ENCODE measurements around the gene LGALS7B.
"Not testable (repeated sequence)": the region's sequence is repeated elsewhere in the genome, so short reads cannot be mapped to it uniquely, and the experiment has no call there.

LGALS7B gene

GRCh38 chr19:38799104-38799503 lies 10.1 kb downstream of the LGALS7B start:
- H3K36me3 Mint-ChIP-seq (ENCODE audit: low read depth) = no peaks in the 10 kb centered on the region
- no peaks in the 10 kb centered on the region for H3K4me1 Mint-ChIP-seq (ENCODE audit: low read depth)
- no peaks in the 10 kb centered on the region for H3K9me3 Mint-ChIP-seq
- no peak overlapping the region for H3K27ac Mint-ChIP-seq
- no peak overlapping the region for H3K4me3 Mint-ChIP-seq
- peaks cover 9% of the 10 kb centered on the region for H3K27me3 Mint-ChIP-seq (ENCODE audit: low read depth)

GRCh38 chr19:38800577-38801347 lies 11.8 kb downstream of the LGALS7B start:
- no peak overlapping the region for H3K4me3 Mint-ChIP-seq
- H3K4me1 Mint-ChIP-seq (ENCODE audit: low read depth) = peaks cover 3% of the 10 kb centered on the region
- no peak overlapping the region for H3K27ac Mint-ChIP-seq
- H3K9me3 Mint-ChIP-seq = no peaks in the 10 kb centered on the region
- H3K36me3 Mint-ChIP-seq (ENCODE audit: low read depth) = peaks cover 2% of the 10 kb centered on the region
- no peaks in the 10 kb centered on the region for H3K27me3 Mint-ChIP-seq (ENCODE audit: low read depth)

DNA sequence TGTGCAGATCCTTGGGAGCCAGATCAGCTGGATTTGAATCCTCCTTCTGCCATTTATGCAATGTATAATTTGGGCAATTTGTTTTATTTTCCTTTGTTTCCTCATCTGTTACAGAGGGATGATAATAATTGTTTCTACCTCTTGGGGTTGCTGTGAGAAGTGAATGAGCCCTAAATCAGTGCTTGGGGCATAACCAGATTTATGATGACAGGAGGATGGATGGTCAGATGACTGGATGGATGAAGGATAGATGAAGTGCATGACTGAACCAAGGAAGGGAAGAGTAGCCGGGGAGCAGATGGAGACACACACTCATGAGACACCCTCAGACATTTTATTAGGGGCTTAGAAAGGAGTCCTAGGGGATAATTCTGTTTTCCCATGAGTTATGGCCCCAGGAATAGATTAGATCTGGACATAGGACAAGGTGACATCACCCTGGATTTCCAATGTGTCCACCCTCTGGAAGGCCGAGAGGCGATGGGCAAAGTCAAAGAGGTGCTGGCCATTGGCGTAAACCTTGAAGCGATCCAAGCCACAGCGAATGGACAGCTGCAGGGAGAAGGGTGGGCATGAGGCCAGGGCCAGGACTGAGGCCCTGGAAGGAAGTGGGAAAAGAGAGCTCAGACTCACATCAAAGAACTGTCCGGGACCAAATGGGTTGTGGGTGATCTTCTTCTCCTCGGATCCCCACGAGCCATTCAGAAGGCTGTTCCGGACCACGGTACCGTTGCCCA lies 12.5 kb downstream of the LGALS7B start:
- H3K9me3 Mint-ChIP-seq = no peaks in the 10 kb centered on the region
- H3K36me3 Mint-ChIP-seq (ENCODE audit: low read depth) = peaks cover 2% of the 10 kb centered on the region
- no peaks in the 10 kb centered on the region for H3K27me3 Mint-ChIP-seq (ENCODE audit: low read depth)
- H3K27ac Mint-ChIP-seq = no peak overlapping the region
- peaks cover 3% of the 10 kb centered on the region for H3K4me1 Mint-ChIP-seq (ENCODE audit: low read depth)
- H3K4me3 Mint-ChIP-seq = no peak overlapping the region

DNA sequence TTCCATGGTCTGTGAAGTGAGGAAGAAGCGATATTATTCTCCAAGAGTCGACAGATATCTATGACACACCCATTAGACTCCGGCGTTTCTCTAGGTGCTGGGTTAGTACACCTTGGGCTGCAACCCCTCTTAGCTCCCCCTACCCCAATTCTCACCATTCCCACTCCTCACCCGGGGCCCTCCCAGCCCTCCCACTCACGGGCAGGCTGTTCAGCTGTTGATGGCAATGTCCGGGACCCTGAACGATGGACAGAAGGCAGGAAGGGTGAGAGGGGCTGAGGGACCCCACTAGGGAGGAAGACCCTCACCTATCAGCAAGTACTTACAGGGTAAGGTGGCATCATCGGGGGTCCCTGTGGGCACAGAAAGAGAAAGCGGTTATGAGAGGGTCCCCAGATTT lies 14.5 kb downstream of the LGALS7B start:
- no peak overlapping the region for H3K27ac Mint-ChIP-seq
- H3K27me3 Mint-ChIP-seq (ENCODE audit: low read depth) = no peaks in the 10 kb centered on the region
- peaks cover 2% of the 10 kb centered on the region for H3K36me3 Mint-ChIP-seq (ENCODE audit: low read depth)
- no peak overlapping the region for H3K4me3 Mint-ChIP-seq
- no peaks in the 10 kb centered on the region for H3K9me3 Mint-ChIP-seq
- peaks cover 3% of the 10 kb centered on the region for H3K4me1 Mint-ChIP-seq (ENCODE audit: low read depth)

DNA sequence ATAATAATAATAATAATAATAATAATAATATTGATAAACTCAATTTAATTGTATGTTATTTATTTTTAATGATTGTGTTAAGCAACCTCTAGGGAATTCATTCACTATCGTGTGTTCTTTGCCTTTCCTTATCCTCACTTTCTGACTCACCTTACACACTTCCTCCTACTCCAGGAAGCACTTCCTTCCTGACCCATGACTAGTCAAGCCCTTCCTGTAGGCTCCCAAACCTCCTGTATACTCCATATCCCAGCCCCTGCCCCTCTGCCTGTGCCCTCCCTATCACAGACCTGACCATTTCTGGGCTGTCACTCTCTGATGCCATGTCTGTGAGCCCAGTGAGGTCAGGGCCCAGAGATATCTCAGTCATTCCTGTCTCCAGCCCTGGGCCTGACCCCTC lies 16.2 kb downstream of the LGALS7B start:
- H3K9me3 Mint-ChIP-seq = no peaks in the 10 kb centered on the region
- H3K27ac Mint-ChIP-seq = peak overlapping the region; percentile 68
- H3K36me3 Mint-ChIP-seq (ENCODE audit: low read depth) = peaks cover 2% of the 10 kb centered on the region
- H3K4me1 Mint-ChIP-seq (ENCODE audit: low read depth) = peaks cover 3% of the 10 kb centered on the region
- H3K4me3 Mint-ChIP-seq = no peak overlapping the region
- no peaks in the 10 kb centered on the region for H3K27me3 Mint-ChIP-seq (ENCODE audit: low read depth)

DNA sequence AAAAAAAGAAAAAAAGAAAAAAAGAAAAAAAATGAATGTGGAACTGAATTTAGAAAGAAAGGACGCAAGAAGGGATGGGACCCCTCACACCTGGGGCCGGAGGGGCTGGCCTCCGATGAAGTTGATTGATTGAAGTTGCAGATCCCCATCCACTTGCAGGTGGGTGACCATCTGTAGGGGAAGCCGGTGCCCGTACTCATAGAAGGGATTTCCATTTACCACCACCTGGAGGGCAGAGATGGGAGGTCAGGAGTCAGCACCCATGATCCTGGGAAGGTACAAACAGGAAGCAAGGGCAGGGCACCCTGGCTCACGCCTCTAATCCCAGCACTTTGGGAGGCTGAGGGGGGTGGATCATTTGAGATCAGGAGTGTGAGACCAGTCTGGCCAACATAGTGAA lies 17.4 kb downstream of the LGALS7B start:
- Mint-ChIP-seq H3K9me3 (no peaks in the 10 kb centered on the region), H3K27ac (no peak overlapping the region), H3K27me3 (ENCODE audit: low read depth) (no peaks in the 10 kb centered on the region), H3K4me1 (ENCODE audit: low read depth) (peaks cover 3% of the 10 kb centered on the region), H3K36me3 (ENCODE audit: low read depth) (peaks cover 2% of the 10 kb centered on the region), H3K4me3 (no peak overlapping the region)

DNA sequence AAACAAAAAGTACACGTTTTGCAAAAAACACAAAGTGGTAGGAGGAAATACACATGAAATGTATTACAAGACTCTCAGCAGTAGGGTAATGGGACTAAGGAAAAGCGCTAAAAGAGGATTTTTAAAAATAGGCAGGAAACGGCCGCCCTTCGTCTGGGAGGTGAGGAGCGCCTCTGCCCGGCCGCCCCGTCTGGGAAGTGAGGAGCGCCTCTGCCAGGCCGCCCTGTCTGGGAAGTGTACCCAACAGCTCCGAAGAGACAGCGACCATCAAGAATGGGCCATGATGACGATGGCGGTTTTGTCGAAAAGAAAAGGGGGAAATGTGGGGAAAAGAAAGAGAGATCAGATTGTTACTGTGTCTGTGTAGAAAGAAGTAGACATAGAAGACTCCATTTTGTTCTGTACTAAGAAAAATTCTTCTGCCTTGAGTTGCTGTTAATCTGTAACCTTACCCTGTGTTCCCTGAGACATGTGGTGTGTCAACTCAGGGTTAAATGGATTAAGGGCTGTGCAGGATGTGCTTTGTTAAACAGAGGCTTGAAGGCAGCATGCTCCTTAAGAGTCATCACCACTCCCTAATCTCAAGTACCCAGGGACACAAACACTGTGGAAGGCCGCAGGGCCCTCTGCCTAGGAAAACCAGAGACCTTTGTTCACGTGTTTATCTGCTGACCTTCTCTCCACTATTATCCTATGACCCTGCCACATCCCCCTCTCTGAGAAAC lies 18.5 kb downstream of the LGALS7B start:
- H3K4me3 Mint-ChIP-seq; H3K27me3 Mint-ChIP-seq (ENCODE audit: low read depth); H3K4me1 Mint-ChIP-seq (ENCODE audit: low read depth); H3K36me3 Mint-ChIP-seq (ENCODE audit: low read depth); H3K9me3 Mint-ChIP-seq; H3K27ac Mint-ChIP-seq: not testable (repeated sequence)

DNA sequence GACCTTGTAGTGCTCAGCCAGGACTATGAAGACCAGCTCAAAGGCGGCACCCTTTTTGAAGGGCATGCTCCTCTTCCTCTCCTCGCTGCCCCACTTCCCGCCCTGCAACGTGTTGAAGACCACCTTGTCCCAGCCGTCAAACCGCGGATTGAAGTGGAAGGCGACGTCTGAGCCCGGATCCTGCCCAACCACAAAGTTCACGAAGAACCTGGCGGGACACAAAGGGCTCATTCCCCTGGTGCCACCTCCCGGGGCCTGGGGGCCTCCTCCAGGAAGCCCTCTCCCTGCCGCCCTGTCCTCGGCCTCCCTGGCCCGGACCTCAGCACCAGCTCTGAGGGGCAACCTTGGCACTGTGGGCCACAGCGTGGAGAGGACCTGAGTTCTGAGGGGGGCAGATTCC lies 19.7 kb downstream of the LGALS7B start:
- no peaks in the 10 kb centered on the region for H3K9me3 Mint-ChIP-seq
- no peak overlapping the region for H3K4me3 Mint-ChIP-seq
- no peaks in the 10 kb centered on the region for H3K27me3 Mint-ChIP-seq (ENCODE audit: low read depth)
- peaks cover 3% of the 10 kb centered on the region for H3K4me1 Mint-ChIP-seq (ENCODE audit: low read depth)
- peaks cover 2% of the 10 kb centered on the region for H3K36me3 Mint-ChIP-seq (ENCODE audit: low read depth)
- no peak overlapping the region for H3K27ac Mint-ChIP-seq

DNA sequence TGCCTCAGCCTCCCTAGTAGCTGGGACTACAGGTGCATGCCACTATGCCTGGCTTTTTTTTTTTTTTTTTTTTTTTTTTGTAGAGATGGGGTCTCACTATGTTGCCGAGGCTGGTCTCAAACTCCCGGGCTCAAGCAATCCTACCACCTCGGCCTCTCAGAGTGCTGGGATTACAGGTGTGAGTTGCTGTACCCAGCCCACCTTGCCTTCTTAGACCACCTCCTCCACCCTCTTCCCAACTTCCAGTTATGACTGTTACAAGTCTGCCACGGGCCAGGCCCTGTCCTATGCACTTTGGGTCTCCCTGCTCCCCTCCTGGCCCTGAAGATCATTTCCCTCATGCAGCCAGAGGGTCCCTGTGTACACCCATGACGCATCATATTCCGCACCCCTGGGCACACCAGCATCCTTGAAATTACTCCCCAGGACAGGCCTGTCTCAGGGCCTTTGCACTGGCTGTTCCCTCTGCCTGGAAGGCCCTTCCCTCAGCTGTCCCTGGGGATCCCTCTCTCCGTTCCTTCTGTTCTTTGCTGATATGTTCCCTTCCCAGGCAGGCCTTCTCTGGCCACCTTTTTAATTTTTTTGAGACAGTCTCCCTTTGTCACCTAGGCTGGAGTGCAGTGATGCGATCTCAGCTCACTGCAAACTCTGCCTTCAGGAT lies 20.7 kb downstream of the LGALS7B start:
- Mint-ChIP-seq H3K4me1 (ENCODE audit: low read depth) (peaks cover 3% of the 10 kb centered on the region), H3K9me3 (no peaks in the 10 kb centered on the region), H3K27me3 (ENCODE audit: low read depth) (no peaks in the 10 kb centered on the region), H3K4me3 (no peak overlapping the region), H3K27ac (no peak overlapping the region), H3K36me3 (ENCODE audit: low read depth) (peaks cover 2% of the 10 kb centered on the region)

DNA sequence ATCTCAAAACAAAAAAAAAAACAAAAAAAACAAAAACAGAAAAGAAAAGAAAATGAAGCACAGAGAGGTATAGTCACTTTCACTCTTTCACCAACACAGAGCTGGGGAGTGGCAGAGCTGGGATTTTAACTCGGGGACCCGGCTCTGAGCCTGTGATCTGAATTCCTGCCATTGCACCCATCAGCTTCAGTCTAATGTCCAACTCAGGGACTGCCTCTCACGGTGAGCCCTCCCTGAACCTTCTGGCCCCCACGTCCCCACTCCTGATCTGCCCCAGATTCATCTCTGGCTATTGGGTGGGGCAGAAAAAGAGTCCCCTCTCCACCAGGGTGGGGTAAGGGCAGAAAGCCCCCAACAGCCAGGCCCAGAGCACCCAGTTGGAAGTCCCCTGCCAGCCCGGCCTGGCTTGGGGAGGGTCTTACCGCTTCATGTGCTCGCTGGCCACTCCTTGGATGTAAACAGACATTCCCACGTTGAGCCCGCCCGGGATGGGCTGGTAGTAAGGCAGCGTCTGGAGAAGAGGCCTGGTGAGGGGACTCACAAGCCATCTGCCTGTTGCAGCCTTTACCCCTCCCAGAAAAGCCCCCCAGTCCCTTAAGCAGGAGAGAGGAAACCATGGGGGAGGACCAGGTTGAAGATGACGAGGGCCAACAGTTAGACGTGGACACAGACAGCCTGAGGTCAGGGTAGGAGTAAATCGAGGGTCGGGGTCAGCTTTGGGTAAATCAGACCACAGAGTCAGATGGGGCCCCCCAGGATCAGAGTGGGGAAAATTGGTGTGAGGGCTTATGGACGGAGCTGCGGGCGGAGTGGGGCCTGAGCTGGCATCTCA lies 23.2 kb downstream of the LGALS7B start:
- no peak overlapping the region for H3K27ac Mint-ChIP-seq
- peaks cover 6% of the 10 kb centered on the region for H3K36me3 Mint-ChIP-seq (ENCODE audit: low read depth)
- no peaks in the 10 kb centered on the region for H3K4me1 Mint-ChIP-seq (ENCODE audit: low read depth)
- H3K9me3 Mint-ChIP-seq = no peaks in the 10 kb centered on the region
- H3K4me3 Mint-ChIP-seq = no peak overlapping the region
- no peaks in the 10 kb centered on the region for H3K27me3 Mint-ChIP-seq (ENCODE audit: low read depth)

DNA sequence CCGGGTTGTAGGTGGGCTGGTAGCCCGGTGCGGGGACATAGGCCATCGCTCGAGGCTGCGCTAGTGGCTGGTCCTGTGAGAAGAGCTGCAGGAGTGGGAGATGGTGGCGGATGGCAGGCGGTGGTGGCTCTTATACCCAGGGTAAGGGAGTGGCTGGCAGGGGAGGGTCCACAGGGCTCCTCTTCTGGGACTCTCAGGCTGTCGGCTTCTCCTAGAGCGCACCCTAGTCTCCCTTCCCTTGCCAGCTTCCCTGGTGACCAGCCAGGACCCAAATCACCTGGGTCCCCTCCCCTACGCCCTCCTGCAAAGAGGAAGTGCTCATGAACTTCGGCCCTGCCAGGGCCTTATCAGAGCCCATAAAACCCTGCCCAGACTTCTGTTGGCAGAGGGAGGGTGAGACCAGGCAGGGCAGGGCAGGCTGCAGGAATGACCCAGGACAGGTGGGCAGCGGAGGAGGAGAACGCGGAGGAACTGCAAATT lies 23.9 kb downstream of the LGALS7B start, which contains the start of gene LGALS4:
LGALS4 (minus strand) TSS at position 105 of the 480 bp plus-strand sequence; CDS start at position 46, 59 bp downstream.
- H3K36me3 Mint-ChIP-seq (ENCODE audit: low read depth) = peaks cover 9% of the 10 kb centered on the region
- H3K27me3 Mint-ChIP-seq (ENCODE audit: low read depth) = no peaks in the 10 kb centered on the region
- no peak within 1 kb of the TSS for H3K27ac Mint-ChIP-seq
- no peak within 1 kb of the TSS for H3K4me3 Mint-ChIP-seq
- H3K4me1 Mint-ChIP-seq (ENCODE audit: low read depth) = no peaks in the 10 kb centered on the region
- no peaks in the 10 kb centered on the region for H3K9me3 Mint-ChIP-seq

DNA sequence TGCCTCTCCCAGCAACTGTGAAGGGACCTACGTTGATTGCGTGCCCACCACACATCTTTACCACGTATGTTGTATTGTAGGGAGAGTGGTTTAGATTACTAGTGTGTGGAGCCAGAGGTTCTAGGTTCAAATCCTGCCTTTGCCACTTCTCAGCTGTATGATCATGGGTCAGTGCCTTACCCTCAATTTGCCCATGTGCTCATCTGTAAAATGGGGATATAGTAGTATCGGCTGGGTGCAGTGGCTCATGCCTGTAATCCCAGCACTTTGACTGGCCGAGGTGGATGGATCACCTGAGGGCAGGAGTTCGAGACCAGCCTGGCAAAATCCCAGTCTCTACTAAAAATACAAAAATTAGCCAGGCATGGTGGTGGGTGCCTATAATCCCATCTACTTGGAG lies 24.3 kb downstream of the LGALS7B start:
- peaks cover 10% of the 10 kb centered on the region for H3K36me3 Mint-ChIP-seq (ENCODE audit: low read depth)
- no peaks in the 10 kb centered on the region for H3K9me3 Mint-ChIP-seq
- H3K27ac Mint-ChIP-seq = no peak overlapping the region
- no peaks in the 10 kb centered on the region for H3K4me1 Mint-ChIP-seq (ENCODE audit: low read depth)
- H3K27me3 Mint-ChIP-seq (ENCODE audit: low read depth) = no peaks in the 10 kb centered on the region
- no peak overlapping the region for H3K4me3 Mint-ChIP-seq

- H3K27ac Mint-ChIP-seq; H3K9me3 Mint-ChIP-seq; H3K27me3 Mint-ChIP-seq (ENCODE audit: low read depth); H3K4me3 Mint-ChIP-seq; H3K4me1 Mint-ChIP-seq (ENCODE audit: low read depth): not testable (repeated sequence)
- peaks cover 12% of the 10 kb centered on the region for H3K36me3 Mint-ChIP-seq (ENCODE audit: low read depth)
Measured at GRCh38 chr19:38813932-38814331, 24.9 kb downstream of the LGALS7B start.
